Tibial artery (tissue), 4 donors: ENCODE measurements around the gene MFAP4.

Experiments
- DNase-seq, 2 donors: peaks; one replicate each; pipeline ENCODE4 v3.0.0-alpha.2; 2019
- H3K27ac ChIP-seq, 2 donors: fragments of 200-600 bp; sonication (generic) in 1 of 2; 1 replicate in 1 of 2; 2 replicates in 1 of 2; pipeline ENCODE4 v1.5.1; 2018 to 2019; ENCODE audit warnings: mild to moderate bottlenecking in 1 of 2
- H3K27me3 ChIP-seq, 2 donors: fragments of 200-600 bp; sonication (generic) in 1 of 2; one replicate each; pipeline versions ENCODE4 v1.5.1 to v1.6.0; 2016 to 2019
- H3K36me3 ChIP-seq, 3 donors: fragments of 200-600 bp; sonication (generic) in 2 of 3; one replicate each; pipeline ENCODE4 v1.5.1; 2016 to 2019; ENCODE audit warnings: mild to moderate bottlenecking in 2 of 3
- H3K4me1 ChIP-seq, 4 donors: fragments of 200-600 bp; sonication (generic) in 2 of 4; 1 replicate in 3 of 4; 2 replicates in 1 of 4; pipeline ENCODE4 v1.5.1; 2016 to 2019
- H3K4me3 ChIP-seq, 2 donors: fragments of 200-600 bp; sonication (generic) in 1 of 2; 1 replicate in 1 of 2; 2 replicates in 1 of 2; pipeline ENCODE4 v1.5.1; 2018 to 2019; ENCODE audit warnings: mild to moderate bottlenecking in 2 of 2
- H3K9me3 ChIP-seq, 3 donors: fragments of 200-600 bp; sonication (generic) in 1 of 3; one replicate each; pipeline ENCODE4 v1.5.1; 2016 to 2019
- CTCF ChIP-seq, 2 experiments: fragments of 200-600 bp in 1 of 2; fragments of 450-650 bp in 1 of 2; IDR thresholded peaks; one replicate each; pipeline ENCODE4 v1.5.1; 2017 to 2019; ENCODE audit warnings: antibody characterized with exemption in 2 of 2, mild to moderate bottlenecking in 1 of 2, moderate library complexity in 1 of 2
- intact Hi-C: fragments of 100-400 bp; cut with DNase I; formaldehyde crosslinking; loops from one replicate; pipeline ENCODE4 v1.15.0; 2023; ENCODE audit warnings: low total_unique reads

Gene MFAP4

GRCh38 chr17:19409066-19409465 is 22.1 kb upstream of the MFAP4 start:
- H3K27me3 ChIP-seq, result no peaks in the 10 kb centered on the region
- H3K4me1 ChIP-seq, result peaks cover 0 to 18% (median 8%) of the 10 kb centered on the region in 4 donors
- H3K27ac ChIP-seq, result no peak overlapping the region
- no peak for TF ChIP-seq CTCF (IDR thresholded peaks at IDR 0.05)
- intact Hi-C loops, result no loop called here
- no peaks in the 10 kb centered on the region for H3K9me3 ChIP-seq
- no peak overlapping the region for H3K4me3 ChIP-seq
- DNase-seq, result no peak
- H3K36me3 ChIP-seq, result no peaks in the 10 kb centered on the region

DNA sequence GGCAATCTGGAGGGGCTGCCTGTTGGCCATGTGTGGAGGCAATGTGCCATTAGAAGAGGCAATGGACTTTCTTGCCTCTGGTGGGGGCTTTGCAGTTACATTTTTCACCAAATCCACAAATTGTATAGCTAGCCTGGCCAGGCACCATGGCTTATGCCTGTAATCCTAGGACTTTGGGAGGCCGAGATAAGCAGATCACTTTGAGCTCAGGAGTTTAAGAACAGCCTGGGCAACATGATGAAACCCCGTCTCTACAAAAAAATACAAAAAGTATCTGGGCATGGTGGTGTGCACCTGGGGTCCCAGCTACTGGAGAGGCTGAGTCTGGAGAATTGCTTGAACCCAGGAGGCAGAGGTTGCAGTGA is 21.3 kb upstream of the MFAP4 start:
- no peaks in the 10 kb centered on the region for H3K9me3 ChIP-seq
- no peak for TF ChIP-seq CTCF (IDR thresholded peaks at IDR 0.05)
- DNase-seq, result no peak

DNA sequence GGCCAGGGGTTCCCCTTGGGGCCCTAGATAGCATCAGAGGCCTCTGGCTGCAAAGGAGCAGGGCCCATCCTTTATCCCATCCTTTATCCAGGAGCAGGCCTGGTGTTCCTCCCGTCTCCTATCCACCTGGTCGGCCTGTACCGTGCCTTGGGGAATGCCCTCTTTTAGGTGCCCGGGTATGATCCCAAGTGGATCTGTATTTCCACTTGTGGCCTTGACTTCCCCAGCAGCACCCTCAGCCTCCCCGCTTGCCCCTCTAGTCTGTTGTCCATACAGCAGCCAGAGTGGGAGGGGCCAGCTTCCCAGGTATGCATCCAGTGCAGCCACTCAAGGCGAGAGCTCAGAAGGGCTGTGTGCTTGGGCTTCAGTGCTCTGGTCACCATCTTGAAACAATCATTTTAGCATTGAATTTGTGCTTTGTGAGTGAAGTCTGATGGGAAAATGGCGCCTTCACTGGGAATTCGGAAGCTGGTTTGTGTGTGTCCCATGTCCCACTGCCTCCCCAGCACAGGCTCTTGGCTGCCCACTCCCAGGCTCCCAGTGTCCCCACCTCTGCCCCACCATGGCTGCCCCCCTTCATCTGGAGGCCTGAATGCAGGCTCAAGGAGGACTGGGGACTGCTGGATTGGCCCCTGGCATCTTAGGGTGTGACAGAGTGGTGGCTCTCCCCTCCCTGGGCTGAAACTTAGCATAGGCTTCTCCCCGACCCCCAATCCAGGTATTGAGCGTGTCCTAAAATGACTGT is 20.8 kb upstream of the MFAP4 start:
- no peak for DNase-seq

More for the DNA sequence above, 21.3 kb upstream of the MFAP4 start:
- no peaks in the 10 kb centered on the region for H3K36me3 ChIP-seq
- no peak overlapping the region for H3K4me3 ChIP-seq
- intact Hi-C loops, result no loop called here
- peaks cover 0 to 18% (median 8%) of the 10 kb centered on the region in 4 donors for H3K4me1 ChIP-seq
- no peaks in the 10 kb centered on the region for H3K27me3 ChIP-seq
- H3K27ac ChIP-seq, result no peak overlapping the region

GRCh38 chr17:19405114-19405513 is 18.1 kb upstream of the MFAP4 start:
- intact Hi-C loops, result no loop called here
- no peak for DNase-seq

More for the DNA sequence above, 20.8 kb upstream of the MFAP4 start:
- no peak overlapping the region for H3K4me3 ChIP-seq
- peaks cover 0 to 18% (median 8%) of the 10 kb centered on the region in 4 donors for H3K4me1 ChIP-seq
- H3K27ac ChIP-seq, result no peak overlapping the region
- no peaks in the 10 kb centered on the region for H3K27me3 ChIP-seq
- intact Hi-C loops, result no loop called here
- H3K36me3 ChIP-seq, result no peaks in the 10 kb centered on the region
- no peaks in the 10 kb centered on the region for H3K9me3 ChIP-seq
- TF ChIP-seq CTCF (IDR thresholded peaks at IDR 0.05), result no peak

DNA sequence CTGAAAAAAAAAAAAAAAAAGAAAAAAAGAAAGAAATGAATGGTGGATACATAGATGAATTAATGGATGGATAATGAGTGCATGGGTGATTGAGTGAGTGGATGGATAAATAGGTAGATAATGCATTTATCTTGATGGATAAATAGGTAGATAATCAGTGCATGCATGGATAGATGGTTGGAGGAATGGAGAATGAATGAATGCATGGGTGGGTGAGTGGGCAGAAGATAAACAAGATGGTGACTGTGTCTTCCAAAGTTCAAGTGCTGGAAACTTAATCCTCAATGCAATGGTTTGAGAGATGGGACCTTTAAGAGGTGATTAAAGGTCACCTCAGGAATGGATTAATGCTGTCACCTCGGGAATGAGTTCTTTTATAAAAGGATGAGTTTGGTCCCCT is 17.3 kb upstream of the MFAP4 start:
- DNase-seq, result no peak
- Histone ChIP-seq H3K4me1 (peaks cover 0 to 6% (median under 1%) of the 10 kb centered on the region in 4 donors), H3K9me3 (no peaks in the 10 kb centered on the region), H3K4me3 (no peak overlapping the region), H3K36me3 (no peaks in the 10 kb centered on the region), H3K27ac (no peak overlapping the region), H3K27me3 (no peaks in the 10 kb centered on the region)
- intact Hi-C loops, result no loop called here
- TF ChIP-seq CTCF (IDR thresholded peaks at IDR 0.05), result no peak

More at GRCh38 chr17:19405114-19405513, 18.1 kb upstream of the MFAP4 start:
- Histone ChIP-seq H3K4me1 (peaks cover 0 to under 1% (median 0%) of the 10 kb centered on the region in 4 donors), H3K36me3 (no peaks in the 10 kb centered on the region), H3K27ac (no peak overlapping the region), H3K27me3 (no peaks in the 10 kb centered on the region), H3K4me3 (no peak overlapping the region), H3K9me3 (no peaks in the 10 kb centered on the region)
- TF ChIP-seq CTCF (IDR thresholded peaks at IDR 0.05), result no peak
